OCI-LY3 (cell line): ENCODE data around the gene GNG12.

Experiments used
- H2AFZ ChIP-seq: fragments of 200-600, 300-600 bp; shearing (Covaris generic); 2 replicates; pipeline ENCODE4 v1.6.0; 2014; ENCODE audit warnings: antibody characterized with exemption, low read depth, low read length
- H3K27ac ChIP-seq: fragments of 200-600, 300-600 bp; sonication (generic); 2 replicates; pipeline ENCODE4 v1.5.1; 2014; ENCODE audit warnings: mild to moderate bottlenecking, low read length, moderate library complexity, mixed read lengths
- H3K27me3 ChIP-seq: fragments of 200-600, 300-600 bp; sonication (generic); 2 replicates; pipeline ENCODE4 v1.6.1; 2014; ENCODE audit warnings: low read depth, low read length, mixed read lengths
- H3K36me3 ChIP-seq: fragments of 200-600, 300-600 bp; sonication (generic); replicated peaks from 2 replicates; pipeline ENCODE3; 2014; ENCODE audit warnings: low read depth, low read length, mixed read lengths
- H3K4me1 ChIP-seq: fragments of 300-600, 200-600 bp; sonication (generic); 2 replicates; pipeline ENCODE4 v1.6.1; 2014; ENCODE audit warnings: low read length, mixed read lengths
- H3K4me2 ChIP-seq: fragments of 200-600, 300-600 bp; sonication (generic); 2 replicates; pipeline ENCODE4 v1.6.1; 2014; ENCODE audit warnings: low read length, mixed read lengths
- H3K4me3 ChIP-seq: fragments of 300-600, 200-600 bp; sonication (generic); 2 replicates; pipeline ENCODE4 v1.5.1; 2014; ENCODE audit warnings: antibody characterized with exemption, mild to moderate bottlenecking, low read length, moderate library complexity
- H3K79me2 ChIP-seq: fragments of 300-600, 200-600 bp; shearing (Covaris generic); 2 replicates; pipeline ENCODE4 v1.6.1; 2014; ENCODE audit warnings: mild to moderate bottlenecking, low read length, mixed read lengths
- H3K9ac ChIP-seq: fragments of 300-600, 200-600 bp; shearing (Covaris generic); 2 replicates; pipeline ENCODE4 v1.6.0; 2014; ENCODE audit warnings: mild to moderate bottlenecking, low read length, moderate library complexity
- H3K9me3 ChIP-seq: fragments of 200-600, 300-600 bp; shearing (Covaris generic); 2 replicates; pipeline ENCODE4 v1.6.1; 2014; ENCODE audit warnings: low read length, mixed read lengths; ENCODE audit not compliant: insufficient read depth
- H4K20me1 ChIP-seq: fragments of 200-600, 300-600 bp; sonication (generic); 2 replicates; pipeline ENCODE4 v1.6.1; 2016; ENCODE audit warnings: low read length, mixed read lengths; ENCODE audit not compliant: insufficient read depth
- EZH2phosphoT487 ChIP-seq: fragments of 200-600 bp; shearing (Covaris generic); IDR thresholded peaks from 2 replicates; pipeline ENCODE4 v1.6.1; 2018; ENCODE audit warnings: antibody characterized with exemption, mixed run types, low read depth
- TF ChIP-seq, protein P1 (sequence below): fragments of 200-600, 300-600 bp; sonication (generic); IDR thresholded peaks from 2 replicates; pipeline ENCODE4 v1.5.1; 2014; ENCODE audit warnings: antibody characterized with exemption, low read length, low read depth

GNG12 gene

DNA sequence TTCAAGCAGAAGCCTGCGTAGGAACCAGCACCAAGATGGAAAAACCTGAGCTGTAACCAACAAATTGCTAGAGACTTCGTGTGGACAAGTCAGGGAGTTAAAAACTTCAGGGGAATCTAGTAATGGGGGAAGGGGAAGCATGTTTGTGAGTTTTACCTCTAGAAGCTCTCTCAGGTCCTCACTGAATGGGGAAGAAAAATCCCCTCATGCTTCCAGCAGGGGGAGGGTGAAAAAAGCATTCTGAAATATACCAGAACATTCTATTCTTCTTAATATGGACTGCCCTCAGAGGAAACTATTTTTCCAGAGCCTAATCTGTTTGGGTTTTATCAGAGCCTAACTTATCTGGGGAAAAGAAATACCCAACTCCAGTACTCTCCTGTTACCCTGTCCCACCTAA is 28.6 kb downstream of the GNG12 start:
- Histone ChIP-seq H3K79me2 (no peaks in the 10 kb centered on the region), H3K36me3 (no peaks in the 10 kb centered on the region), H3K9me3 (no peaks in the 10 kb centered on the region), H3K4me1 (no peaks in the 10 kb centered on the region), H3K4me3 (no peak overlapping the region), H3K27me3 (no peaks in the 10 kb centered on the region), H3K27ac (no peak overlapping the region), H2AFZ (no peak overlapping the region), H4K20me1 (no peaks in the 10 kb centered on the region), H3K9ac (no peak overlapping the region), H3K4me2 (no peak overlapping the region)
- TF ChIP-seq EZH2phosphoT487 = no peak
- TF ChIP-seq, protein P1, sequence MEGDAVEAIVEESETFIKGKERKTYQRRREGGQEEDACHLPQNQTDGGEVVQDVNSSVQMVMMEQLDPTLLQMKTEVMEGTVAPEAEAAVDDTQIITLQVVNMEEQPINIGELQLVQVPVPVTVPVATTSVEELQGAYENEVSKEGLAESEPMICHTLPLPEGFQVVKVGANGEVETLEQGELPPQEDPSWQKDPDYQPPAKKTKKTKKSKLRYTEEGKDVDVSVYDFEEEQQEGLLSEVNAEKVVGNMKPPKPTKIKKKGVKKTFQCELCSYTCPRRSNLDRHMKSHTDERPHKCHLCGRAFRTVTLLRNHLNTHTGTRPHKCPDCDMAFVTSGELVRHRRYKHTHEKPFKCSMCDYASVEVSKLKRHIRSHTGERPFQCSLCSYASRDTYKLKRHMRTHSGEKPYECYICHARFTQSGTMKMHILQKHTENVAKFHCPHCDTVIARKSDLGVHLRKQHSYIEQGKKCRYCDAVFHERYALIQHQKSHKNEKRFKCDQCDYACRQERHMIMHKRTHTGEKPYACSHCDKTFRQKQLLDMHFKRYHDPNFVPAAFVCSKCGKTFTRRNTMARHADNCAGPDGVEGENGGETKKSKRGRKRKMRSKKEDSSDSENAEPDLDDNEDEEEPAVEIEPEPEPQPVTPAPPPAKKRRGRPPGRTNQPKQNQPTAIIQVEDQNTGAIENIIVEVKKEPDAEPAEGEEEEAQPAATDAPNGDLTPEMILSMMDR = no peak

DNA sequence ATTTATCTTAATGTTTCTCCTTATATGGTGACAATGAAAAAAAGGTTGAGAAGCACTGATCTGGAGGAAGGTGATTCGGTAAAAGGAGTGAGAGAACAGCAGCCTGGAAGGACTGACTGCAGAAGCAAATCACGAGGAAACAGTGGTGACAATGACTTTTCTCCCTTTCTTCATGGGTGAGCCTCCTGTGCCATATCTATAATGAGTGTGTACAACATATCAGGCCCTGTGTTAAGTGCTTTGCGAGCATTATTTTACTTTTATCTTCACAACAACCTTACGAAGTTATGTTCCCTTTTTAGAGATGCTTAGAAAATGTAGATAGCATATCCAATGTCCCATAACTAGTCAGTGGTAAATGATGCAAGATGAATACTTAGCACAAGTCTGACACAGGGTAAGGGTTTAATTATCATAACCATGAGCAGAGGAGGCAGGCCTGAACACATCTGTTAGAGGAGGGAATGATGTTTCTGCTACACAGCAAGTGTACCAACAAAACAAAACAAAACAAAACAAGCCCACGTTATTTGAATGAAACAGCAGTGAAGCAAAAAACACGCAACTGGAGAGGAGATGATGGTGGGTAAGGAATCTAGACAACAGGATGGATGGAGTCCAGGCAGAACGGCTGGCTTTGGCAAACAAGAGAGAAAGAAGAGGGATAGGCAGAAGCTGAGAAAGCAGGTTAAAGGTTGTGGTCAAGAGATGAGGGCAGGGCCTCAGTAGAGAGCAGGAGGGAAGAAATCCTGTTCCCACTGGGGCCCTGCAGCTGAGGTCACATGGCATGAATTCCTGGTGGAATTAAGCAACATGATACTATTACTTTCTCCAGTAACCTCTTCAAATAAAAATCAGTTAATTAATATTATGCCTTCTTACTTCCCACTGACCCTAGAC is 29.6 kb downstream of the GNG12 start:
- Histone ChIP-seq H3K4me3 (no peak overlapping the region), H3K79me2 (no peaks in the 10 kb centered on the region), H2AFZ (no peak overlapping the region), H3K9me3 (no peaks in the 10 kb centered on the region), H4K20me1 (no peaks in the 10 kb centered on the region), H3K9ac (no peak overlapping the region), H3K4me1 (no peaks in the 10 kb centered on the region), H3K36me3 (no peaks in the 10 kb centered on the region), H3K27me3 (no peaks in the 10 kb centered on the region), H3K27ac (no peak overlapping the region), H3K4me2 (no peak overlapping the region)
- TF ChIP-seq EZH2phosphoT487 = no peak
- TF ChIP-seq, protein P1 = no peak

DNA sequence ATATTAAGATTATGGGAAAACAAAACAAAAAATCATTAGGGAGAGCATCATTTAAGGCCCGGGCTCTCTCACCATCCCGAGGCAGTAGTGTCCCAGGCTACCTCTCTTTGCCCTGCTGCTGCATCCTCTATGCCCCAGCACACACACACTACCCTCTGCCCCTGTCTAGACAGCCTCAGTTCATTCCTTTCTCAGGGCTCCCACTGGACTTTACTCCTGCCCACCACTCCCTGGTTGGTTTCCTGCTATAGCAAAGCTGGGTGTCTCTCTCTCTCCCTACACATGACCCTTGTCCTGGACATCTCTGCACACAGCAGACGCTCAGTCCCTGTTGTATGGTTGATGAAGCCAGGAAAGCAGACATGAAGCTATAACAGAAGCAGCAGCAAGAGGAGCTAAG is 30.7 kb downstream of the GNG12 start:
- TF ChIP-seq, protein P1 = no peak
- TF ChIP-seq EZH2phosphoT487 = no peak
- Histone ChIP-seq H3K79me2 (no peaks in the 10 kb centered on the region), H3K27me3 (no peaks in the 10 kb centered on the region), H2AFZ (no peak overlapping the region), H3K9ac (no peak overlapping the region), H3K9me3 (no peaks in the 10 kb centered on the region), H3K27ac (no peak overlapping the region), H3K4me3 (no peak overlapping the region), H3K36me3 (no peaks in the 10 kb centered on the region), H4K20me1 (no peaks in the 10 kb centered on the region), H3K4me2 (no peak overlapping the region), H3K4me1 (no peaks in the 10 kb centered on the region)

DNA sequence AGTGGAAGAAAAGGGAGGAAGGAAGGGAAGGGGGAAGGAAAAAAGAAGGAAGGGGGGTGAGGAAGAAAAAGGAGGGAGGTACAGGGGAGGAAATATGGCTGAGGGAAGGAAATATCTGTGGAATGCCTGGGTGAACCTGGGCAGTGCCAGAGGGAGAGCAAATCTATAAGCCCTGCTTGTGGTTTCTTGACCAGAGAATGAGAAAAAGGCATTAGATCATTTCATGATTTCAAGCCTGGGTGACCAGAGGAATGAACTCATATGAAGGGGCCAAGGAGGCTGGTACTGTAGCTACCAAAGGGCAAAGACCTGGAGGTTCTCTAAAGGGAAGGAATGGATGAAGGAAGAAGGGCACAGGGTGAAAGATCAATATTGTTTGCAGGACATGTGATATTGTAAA is 31.4 kb downstream of the GNG12 start:
- no peak for TF ChIP-seq EZH2phosphoT487
- TF ChIP-seq, protein P1 = no peak
- no peaks in the 10 kb centered on the region for H3K79me2 ChIP-seq

More for the DNA sequence above, 31.4 kb downstream of the GNG12 start:
- no peak overlapping the region for H3K27ac ChIP-seq
- H3K9ac ChIP-seq = no peak overlapping the region
- H3K4me3 ChIP-seq = no peak overlapping the region
- H3K4me2 ChIP-seq = no peak overlapping the region
- no peak overlapping the region for H2AFZ ChIP-seq
- H3K9me3 ChIP-seq = no peaks in the 10 kb centered on the region
- no peaks in the 10 kb centered on the region for H3K27me3 ChIP-seq
- no peaks in the 10 kb centered on the region for H3K36me3 ChIP-seq
- no peaks in the 10 kb centered on the region for H4K20me1 ChIP-seq
- H3K4me1 ChIP-seq = no peaks in the 10 kb centered on the region
